T1000 (cell line): ENCODE data around the gene NVL.
"Not testable (repeated sequence)": the region's sequence is repeated elsewhere in the genome, so short reads cannot be mapped to it uniquely, and the experiment has no call there.

Experiments used
- DNase-seq: peaks from one replicate; lab custom pipeline; 2025; ENCODE audit warnings: mixed read lengths; lab: John Stamatoyannopoulos, UW

The NVL gene

DNA sequence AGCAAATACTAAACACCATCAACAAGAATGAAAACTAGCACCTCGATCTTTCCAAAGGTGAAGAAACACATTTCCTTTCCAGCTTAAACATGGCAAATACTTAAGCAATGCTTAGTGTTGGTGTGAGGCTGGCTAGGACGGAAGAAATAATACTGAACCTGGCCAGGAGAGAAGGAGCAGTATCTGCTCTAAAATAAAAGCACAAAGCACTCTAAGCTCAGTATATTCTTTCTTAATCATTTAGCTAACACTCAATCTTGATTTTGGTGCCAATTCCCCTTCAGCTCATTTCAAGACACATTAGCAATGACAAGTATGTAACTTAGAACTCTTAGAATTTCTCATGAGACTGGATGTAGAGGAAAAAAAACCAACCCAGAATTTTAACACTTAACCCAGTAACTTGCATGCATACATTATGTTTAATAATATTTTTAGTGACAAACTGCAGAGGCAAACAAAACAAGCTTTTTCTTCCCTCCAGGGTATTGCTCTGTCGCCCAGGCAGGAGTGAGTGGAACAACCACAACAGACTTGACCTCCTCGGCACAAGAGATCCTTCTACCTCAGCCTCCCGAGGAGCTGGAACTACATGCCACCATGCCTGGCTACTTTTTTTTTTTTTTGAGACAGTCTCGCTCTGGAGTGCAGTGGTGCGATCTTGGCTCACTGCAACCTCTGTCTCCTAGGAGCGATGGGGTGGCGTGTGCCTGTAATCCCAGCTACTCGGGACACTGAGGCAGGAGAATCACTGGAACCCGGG, 92.7 kb downstream of the NVL start:
- DNase-seq: no peak

DNA sequence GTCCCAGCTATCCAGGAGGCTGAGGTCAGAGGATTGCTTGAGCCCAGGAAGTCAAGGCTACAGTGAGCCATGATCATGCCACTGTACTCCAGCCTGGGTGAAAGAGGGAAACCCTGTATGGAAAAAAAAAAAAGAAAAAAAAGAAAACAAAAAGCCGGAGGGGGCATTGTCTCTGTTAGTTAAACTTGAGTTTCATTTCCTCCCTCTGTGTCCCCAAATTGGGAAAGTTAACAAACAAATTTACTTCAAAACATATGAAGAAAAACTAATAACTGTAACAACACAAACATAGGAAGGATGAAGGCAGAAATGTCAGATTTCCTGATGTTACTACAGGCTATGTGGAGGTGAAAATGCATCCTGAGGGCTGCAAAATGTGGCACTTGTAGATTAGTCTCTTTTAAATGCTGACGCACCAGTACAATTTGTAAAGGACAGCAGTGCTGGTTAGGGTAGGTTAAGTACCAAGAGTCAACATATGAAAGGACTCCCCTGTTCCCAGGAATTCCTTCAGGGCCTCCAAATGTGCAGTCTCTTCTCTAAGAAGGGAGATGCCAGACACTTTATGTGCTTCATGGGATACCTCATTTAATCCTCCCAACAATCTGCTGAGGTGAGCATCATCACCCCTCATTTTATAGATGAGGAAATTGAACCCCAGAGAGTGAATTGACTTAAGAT, 94.0 kb downstream of the NVL start:
- DNase-seq: no peak

DNA sequence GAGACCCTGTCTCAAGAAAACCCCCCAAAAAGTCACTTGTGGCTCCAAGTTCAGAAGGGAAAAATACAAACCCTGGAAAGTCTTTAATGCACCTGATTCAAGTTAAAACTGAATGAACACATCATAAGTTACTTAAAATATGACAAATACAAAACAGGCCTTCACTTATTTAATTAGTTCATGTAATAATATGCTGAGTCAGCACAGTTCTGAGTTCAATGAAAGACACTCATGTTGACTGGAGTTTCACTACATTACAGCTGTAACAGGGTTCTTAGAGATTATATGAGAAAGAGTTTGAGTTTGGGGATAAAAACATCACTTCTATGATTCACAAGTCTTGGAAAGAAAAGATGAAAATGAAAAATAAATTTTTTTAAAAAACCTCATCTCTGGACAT, 96.0 kb downstream of the NVL start:
- no peak for DNase-seq

DNA sequence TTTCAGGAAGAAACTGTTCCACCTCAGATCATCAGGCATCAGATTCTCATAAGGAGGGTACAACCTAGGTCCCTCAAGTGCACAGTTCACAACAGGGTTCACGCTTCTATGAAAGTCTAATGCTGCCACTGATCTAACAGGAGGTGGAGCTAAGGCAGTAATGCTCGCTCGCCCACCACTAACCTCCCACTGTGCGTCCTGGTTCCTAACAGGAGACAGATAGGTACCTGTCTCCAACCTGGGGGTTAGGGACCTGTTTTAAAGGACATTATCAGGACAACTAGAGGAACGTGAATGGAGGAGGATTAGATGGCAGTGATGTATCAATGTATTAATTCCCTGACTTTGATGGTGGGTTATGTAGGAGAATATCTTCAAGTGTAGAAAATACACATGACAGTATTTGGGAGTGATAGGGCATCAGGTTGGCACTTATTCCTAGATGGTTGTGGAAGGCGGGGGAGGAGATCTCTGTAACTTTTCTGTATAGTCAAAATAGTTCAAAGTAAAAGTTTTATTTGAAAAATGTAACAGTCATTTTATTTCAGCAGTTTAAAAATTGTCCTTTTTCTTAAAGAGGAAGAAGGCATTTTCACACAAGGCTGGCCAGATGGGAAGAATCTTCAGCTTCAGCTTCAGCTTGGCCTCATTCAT, 103.0 kb downstream of the NVL start:
- DNase-seq: no peak

DNA sequence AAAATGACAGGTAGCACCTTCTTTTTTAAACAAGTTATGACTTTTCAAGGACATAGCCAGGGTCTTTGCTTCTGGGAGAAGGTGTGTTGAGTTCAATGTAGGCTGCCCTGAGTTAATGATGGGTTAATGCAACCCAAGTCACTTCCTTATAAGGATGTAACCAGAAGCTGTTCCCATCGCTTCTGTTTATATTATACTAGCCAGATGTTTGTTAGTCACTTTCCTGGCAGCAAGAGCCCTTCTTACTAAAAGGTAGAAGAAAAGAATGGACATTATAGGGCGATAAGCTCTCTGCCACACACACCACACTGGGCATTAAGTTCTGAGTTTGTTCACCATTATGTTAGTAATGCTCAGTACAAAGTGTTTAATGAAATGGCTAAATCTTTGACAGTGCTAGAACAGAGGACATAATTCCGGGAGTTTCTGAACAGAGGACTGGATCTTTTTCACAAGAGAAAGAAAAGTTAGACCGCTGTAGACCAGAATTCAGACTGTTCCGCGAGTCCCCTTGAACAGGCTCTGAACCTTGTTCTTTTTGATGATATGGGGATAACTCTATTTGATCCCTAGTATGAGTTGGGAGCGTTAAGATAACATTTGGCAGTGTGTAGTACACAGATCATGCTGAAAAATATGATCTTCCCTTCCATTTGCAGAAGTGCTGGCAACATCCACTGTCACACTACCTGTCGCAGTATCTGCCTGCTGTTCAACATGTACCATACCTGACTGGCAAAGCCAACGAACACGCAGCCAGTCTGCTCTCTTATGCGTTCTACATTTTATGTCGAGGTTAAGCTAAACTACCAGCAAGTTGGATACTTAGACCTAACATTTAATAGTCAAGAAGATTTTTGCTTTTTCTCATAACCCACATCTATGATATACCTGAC, 105.9 kb downstream of the NVL start:
- no peak for DNase-seq

DNA sequence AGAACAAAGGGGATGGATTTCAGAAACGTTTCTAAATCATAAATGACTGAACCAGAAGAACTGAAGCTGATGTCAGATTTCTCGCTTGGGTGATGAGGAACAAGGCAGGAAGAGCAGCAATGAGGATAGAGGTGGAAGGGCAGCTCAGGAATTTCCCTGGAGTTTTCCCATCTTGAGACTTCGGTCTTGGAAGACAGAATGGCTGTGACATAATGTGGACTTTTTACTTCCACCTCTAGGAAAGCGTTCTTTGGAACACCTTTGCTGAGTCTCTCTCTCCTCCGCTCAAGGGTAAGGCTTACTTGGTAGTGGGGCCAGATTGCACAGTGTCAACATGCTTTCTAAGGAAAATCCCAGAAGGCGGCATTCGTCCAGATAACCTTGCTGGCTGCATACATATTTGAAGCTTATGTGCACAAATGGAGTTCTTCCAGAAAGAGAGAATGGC, 110.3 kb downstream of the NVL start:
- no peak for DNase-seq

DNA sequence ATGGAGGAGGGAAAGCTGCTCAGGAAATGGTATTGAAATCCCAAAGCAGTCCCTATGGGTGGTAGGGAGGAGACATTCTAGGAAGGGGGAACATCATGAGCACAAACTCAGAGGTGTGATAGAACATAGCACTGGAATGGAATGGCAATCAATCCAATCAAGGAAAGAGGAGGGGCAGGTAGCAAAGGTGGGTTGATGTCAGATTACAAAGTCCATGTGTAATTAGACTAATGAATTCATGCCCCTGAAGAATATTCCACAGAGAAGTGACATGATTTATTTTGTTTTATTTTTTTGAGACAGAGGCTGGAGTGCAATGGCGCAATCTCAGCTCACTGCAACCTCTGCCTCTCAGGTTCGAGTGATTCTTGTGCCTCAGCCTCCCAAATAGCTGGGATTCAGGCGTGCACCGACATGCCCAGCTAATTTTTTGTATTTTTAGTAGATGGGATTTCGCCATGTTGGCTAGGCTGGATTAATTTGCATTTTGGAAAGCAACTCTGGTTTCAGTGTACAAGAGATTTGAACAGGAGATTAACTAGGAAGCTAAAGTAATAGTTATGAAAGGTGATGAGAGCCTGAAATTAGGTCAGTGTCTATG, 110.9 kb downstream of the NVL start:
- DNase-seq: no peak

DNA sequence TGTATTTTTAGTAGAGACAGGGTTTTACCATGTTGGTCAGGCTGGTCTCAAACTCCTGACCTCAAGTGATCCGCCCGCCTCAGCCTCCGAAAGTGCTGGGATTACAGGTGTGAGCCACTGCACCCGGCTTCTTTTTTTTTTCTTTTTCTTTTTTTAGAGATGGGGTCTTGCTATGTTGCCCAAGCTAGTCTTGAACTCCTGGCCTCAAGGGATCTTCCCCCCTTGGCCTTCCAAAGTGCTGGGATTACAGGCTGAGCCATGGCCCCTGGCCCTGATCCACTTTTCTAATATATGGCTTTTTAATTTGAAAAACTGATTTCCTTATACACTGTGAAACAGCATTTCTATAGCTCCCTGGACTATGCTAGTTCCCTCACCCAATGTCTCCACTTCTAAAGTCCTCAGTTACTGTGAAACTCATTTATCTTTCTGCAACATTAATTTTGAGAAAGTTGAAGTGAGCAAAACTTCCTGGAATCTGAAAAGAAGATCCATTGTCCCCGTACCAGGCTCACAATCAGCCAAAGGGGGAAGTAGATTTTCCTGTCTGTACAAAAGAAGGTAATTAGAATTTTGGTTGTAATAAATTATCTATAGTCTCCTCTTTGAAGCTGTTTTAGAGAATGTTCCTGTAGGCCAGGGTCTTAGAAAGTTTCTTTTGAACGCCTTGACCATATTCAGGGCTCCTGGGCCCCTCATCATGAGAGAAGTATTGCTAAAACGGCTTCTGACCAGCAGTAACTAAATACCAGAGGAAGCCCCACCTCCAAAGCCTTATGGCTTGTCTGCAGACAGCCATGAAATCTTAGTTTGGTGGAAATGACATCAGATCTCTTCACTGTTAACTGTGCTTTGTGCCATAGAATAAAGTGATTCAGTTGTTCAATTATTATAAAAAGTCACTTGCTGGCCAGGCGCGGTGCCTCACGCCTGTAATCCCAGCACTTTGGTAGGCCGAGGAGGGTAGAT, 112.0 kb downstream of the NVL start:
- no peak for DNase-seq

DNA sequence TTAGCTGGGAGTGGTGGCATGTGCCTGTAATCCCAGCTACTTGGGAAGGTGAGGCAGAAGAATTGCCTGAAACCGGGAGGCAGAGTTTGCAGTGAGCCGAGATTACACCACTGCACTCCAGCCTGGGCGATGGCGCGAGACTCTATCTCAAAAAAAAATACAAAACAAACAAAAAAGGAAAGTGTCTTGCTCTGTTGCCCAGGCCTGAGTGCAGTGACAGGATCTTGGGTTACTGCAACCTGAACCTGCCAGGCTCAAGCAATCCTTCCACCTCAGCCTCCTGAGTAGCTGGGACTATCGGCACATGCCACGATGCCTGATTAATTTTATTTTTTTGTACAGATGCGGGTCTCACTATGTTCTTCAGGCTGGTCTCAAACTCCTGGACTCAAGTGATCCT, 113.6 kb downstream of the NVL start:
- DNase-seq: no peak

DNA sequence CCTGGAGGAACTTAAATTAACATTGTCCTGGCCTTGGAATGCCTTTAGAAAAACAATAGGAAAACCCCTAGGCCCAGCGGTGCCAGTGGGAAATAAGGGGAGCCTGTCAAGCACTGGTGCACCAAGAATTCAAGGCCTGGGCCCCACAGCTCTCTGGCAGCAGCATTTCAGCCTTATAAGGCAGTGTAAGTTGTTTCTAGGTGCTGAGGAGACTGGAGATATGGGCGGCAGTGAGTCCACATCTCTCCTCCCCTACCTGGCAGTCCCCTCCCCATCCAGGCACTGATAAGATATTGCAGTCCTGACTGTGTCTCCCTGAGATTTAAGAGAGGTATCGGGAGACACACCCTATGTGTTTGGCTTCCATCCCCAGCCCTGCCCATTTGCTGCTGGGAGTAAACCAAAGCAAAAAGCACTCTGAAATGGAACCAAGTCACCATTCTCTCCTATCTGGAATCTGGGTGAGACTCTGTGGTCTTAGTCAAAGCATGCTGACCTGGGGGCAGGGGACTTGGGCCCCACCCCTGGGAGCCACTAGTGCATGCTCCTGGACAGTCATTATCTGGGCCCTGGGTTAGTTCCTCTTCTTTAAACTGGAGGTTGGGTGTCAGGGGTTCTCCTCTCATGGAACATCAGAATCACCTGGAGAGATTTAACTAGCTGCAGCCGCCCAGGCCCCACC, 116.4 kb downstream of the NVL start:
- DNase-seq: no peak

DNA sequence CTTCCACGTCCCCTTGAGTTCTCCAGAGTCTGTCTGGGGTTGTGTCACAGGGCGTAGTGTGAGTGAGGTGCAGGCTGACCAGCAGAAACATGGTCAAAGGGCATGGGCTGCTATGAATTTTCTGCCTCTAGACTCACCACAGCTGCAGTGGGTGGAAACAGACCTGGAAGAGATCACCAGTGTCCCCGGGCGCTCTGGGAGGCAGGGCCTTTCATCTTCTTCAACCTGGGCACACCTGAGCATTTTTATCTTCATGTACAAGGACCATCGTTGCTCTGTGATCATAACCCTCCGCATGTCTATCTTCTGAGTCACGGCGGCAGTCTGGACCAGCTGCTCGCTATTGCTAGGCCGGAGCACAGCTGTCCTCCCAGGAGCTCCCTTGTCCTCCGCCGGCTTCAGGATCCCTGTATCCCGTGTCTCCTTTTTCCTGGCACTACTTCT, 117.3 kb downstream of the NVL start:
- no peak for DNase-seq

DNA sequence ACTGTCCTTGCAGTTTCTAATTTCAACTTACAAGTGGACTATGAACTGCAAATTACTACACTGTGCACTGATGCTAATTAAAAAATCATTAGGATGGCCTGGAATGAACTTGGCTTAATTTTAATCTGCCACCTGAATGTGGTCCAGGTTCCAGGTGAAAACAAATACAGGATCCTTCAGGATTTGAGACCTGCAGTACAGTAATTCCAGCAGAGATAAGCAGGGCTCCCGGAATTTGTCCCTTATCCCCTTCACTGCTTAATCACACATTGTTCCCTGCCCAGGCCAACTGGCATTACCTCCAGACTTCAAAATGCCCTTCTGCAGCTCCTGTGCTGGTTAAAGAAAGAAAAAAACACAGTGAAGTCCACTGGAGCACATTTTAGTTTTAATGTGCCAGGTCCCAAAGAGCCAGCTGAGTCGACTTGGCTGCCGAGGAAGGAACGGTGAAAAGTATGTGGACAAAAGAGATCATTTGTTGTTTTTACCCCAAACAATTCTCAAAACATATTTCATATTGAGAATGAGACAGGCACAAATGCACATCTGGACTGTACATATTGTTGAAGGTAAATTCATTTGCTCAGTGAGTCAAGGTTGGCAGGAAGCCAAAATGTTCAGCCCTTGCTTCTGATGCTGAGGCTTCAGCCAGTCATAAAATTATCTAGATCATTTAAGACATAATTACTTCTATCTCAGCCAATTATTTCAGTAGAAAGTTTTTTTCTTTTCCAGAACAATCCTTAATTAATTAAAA, 118.6 kb downstream of the NVL start:
- DNase-seq: peak; percentile 7

DNA sequence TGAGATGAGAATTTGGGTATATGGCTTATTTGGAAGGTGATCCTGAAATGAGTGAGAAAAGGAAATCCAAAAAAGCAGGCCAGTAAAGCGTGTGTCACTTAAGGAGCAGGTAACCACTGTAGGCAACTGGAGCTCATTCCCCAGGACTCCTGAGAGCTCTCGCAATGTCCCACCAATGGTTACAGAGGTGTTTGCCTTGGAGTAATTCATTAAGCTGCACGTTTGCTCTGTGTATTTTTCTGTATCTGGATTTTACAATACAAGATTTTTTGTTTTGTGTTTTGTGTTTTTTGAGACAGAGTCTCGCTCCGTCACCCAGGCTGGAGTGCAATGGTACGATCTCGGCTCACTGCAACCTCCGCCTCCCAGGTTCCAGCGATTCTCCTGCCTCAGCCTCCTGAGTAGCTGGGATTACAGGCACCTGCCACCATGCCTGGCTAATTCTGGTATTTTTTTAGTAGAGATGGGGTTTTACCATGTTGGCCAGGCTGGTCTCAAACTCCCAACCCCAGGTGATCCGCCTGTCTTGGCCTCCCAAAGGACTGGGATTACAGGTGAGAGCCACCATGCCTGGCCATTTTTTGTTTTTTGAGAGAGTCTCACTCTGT, 123.9 kb downstream of the NVL start:
- not testable (repeated sequence) for DNase-seq

DNA sequence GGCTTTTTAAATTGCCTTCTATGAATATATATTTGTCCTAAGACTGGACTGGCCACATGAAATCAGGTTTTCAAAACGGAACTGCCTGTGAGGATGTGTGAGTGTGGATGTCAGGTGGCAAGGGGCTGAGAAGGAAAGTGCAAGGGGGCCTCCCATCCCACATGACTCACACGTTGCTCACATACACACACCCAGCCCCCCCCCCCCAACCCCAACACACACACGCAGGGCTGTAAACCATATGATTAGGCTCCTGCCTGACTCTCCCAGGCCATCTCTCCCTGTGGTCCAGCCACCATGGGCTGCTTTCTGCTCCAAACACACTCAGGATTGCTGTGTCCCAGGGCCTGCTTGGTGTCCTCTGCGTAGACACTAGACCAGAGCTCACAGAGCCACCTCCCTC, 124.5 kb downstream of the NVL start:
- DNase-seq: peak; percentile 37

DNA sequence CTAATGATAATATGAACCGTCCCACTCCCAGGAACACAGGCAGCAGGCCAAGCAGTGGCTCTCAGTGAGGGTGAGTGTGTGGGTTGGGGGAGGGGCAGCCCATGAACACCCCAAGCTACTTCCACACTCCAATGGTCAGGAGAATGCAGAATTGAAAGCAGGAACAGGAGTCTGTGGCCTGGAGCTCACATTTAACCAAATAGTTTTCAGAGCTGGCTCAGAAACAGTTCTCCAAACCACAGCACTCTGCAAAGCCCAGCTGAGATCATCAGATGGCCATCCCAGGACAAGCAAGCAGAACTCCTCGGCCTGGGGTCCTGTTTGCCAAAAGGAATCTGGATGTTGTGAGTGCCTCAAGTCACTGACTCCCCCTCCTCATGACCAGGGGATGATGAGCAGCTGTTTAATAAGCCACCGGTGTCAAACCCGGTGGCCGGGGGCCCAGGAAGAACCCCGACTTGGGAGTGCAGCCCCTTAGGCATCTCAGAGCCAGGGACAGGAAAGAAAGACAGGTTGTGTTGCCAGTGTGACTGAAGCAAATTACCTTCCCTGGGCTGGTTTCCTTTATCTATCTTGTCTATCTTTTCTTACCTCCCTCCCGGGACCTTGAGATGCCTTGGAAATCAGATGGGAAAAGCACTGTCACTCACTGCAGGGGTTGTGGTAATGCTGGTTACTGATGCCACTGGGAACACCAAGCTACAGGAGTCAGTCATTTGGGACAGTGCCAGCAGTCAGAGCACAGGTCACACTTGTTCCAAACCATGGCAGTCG, 126.5 kb downstream of the NVL start:
- DNase-seq: peak; percentile 6

DNA sequence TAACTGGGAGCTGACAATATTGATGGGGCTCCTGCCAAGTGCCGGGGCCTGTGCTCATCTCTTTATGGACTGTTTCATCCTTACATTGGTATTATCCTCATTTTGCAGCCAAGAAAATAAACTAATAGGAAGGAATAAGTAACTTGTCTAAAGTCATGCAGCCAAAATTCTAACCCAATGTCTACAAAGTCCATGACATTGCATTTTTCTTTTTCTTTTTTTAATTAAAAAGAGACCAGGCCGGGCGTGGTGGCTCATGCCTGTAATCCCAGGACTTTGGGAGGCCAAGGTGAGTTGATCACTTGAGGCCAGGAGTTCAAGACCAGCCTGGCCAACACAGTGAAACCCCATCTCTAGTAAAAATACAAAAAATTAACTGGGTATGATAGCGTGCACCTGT, 128.1 kb downstream of the NVL start:
- no peak for DNase-seq

DNA sequence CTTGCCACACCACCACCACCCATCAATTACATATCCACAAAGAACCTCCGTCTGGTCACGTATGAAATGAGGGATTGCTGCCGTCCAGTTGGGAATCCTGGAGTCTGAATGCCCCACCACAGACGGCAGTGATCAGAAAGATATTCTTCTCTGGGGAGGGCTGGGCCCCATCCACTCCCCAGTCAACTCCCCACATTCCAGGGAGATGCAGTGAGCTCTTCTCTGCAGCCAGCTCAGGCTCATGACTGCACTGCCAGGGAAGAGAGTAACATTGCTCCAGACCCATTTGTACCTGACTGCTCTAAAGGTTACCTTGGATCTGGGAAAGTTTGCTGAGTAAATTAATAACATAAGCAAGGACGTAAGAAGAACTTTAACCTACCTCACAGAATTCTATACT, 128.6 kb downstream of the NVL start:
- no peak for DNase-seq

DNA sequence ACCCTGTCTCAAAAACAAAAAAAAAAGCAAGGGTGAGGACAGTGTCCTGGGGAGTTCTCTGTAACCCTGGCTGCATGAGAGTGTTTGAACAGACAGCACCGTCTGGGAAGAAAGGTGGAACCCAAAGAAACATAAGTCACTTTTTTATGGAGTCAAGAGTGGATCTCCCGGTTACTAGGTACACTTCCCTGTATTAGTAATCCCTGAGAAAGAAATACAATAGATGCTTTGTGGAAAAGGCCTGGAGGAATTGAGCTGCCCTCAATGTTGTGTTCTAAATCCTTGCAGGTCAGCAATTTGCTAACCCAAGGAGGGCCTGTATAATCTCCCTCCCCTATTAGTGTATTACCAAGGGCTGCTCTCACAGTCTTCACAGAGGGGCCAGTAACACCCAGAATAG, 130.3 kb downstream of the NVL start:
- DNase-seq: no peak
